NCI-H2081 treated with DMSO at 0.1 percent for 48 hours (cell line): Measurements from ENCODE around the gene TRIM62.

Source experiments
- DNase-seq: peaks from one replicate; lab custom pipeline; 2025; lab: John Stamatoyannopoulos, UW

TRIM62 gene

GRCh38 chr1:33181921-33182341, at the start of gene TRIM62:
TSS of gene TRIM62 (minus strand) at chr1:33182043. CDS start at chr1:33181432, 611 bp downstream.
- DNase-seq: peak; percentile 39

GRCh38 chr1:33231166-33231565, 49.3 kb upstream of the TRIM62 start:
- DNase-seq: no peak

GRCh38 chr1:33228935-33229487, 47.2 kb upstream of the TRIM62 start:
- DNase-seq: no peak

DNA sequence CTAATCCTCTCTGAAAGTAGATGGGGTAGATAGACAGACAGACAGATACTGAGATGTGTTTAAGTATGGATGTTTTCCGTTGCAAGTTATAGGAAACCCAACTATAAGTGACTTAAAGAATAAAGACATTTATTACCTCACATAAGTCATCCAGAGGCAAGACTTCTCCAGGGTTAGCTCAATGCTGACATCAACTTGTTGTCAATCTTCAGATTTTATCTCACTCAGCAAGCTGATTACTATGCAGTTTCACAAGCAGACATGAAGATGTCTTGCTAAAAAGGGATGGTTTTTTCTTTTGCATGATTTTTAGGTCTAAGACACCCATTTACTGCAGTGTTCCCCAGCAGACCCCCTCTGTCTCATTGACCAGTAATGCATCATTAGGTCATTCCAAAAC, 43.7 kb upstream of the TRIM62 start:
- DNase-seq: no peak

DNA sequence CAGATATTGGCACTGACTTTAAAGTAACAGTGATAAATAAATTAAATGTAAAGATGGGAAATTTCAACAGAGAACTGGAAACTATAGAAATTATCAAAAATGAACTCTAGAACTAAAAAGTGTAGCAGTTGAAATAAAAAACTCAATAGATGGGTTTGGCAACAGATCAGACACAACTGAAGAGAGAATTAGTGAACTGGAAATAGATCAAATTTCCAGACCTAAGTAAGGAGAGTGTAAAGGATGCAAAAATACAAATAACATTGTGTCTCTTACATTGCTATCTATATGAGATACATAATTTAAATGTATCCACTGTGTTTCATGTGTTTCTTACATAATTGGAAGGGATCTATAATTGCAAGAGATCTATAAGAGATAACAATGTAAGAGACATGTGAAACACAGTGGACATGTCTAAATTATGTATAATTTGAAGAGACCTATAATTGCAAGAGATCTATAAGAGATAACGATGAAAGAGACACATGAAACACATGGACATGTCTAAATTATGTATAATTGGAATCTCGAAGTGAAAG, 42.4 kb upstream of the TRIM62 start:
- DNase-seq: no peak

DNA sequence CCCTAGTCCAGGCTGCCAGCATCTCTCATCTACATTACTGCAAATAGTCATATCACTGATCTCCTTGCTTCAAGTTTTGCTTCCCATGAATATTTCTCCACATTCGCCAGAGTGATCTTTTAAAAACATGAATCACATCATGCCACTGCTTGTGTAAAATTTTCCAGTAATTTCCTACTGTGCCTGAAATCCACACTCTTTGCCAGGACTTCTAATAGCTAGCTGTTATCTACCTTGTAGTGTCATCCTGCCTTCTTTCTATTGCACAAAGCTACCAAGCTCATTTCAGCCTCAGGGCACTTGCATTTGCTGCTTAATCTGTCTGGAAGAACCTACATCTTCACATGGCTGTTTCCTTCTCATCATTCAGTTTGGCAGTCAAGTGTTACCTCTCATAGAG, 40.5 kb upstream of the TRIM62 start:
- DNase-seq: no peak

GRCh38 chr1:33221385-33221758, 39.5 kb upstream of the TRIM62 start:
- no peak for DNase-seq

- DNase-seq: no peak
These were observed 39.0 kb upstream of the TRIM62 start for GRCh38 chr1:33220676-33221384.

DNA sequence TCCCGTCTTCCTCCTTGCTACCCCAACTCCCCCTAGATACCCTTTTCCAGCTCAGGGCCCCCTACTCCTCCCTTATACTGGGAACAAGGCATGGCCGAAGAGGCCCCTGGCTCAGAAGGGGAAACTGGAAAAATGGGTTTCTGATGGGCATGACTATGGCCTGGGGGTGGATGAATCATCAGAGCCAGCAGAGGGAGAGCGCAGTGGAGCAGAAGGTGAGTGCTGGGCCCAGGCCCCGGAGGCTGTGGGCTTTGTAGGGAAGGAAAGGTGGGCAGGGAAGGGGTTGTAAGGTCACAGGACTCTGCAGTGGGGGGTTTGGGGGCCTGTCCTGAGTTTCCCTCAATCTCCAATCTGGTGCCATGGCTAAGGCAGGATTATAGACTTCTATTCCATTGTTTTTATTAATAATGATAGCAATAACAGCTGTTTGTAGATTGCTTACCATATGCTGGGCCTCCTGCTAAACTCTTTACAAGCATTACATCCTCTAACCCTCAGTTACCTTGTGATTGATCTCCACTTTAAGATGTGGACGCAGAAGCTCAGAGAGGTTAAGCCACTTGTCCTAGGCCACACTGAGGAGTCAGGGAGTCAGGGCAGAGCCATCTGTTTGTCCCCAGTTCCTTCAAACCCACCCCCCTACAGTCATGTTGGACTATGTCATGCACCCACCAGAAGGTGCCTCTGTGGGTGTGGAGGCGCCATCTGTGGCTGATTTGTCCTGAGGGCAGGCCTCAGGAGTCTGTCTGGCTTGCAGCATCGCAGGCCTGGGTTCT, 38.2 kb upstream of the TRIM62 start:
- no peak for DNase-seq

- no peak for DNase-seq
These were observed 30.1 kb upstream of the TRIM62 start for GRCh38 chr1:33211972-33212371.

GRCh38 chr1:33206340-33206739, 24.5 kb upstream of the TRIM62 start:
- no peak for DNase-seq

DNA sequence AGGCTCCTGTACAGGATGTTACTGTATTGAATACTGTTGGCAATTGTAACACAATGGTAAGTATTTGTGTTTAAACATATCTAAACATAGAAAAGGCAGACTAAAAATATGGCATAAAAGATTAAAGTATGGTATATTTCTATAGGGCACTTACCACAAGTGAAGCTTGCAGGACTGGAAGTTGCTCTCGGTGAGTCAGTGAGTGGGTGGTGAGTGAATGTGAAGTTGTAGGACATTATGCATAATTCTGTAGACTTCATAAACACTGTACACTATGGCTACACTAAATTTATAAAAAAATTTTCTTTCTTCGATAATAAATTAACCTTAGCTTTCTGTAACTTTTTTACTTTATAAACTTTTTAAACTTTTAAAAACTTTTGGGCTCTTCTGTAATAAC, 13.7 kb upstream of the TRIM62 start:
- no peak for DNase-seq

GRCh38 chr1:33191731-33192275, 10.0 kb upstream of the TRIM62 start:
- no peak for DNase-seq

- DNase-seq: no peak
These were observed 8.9 kb upstream of the TRIM62 start for GRCh38 chr1:33190701-33191100.

- DNase-seq: no peak
These were observed 6.9 kb upstream of the TRIM62 start for GRCh38 chr1:33188572-33189275.

DNA sequence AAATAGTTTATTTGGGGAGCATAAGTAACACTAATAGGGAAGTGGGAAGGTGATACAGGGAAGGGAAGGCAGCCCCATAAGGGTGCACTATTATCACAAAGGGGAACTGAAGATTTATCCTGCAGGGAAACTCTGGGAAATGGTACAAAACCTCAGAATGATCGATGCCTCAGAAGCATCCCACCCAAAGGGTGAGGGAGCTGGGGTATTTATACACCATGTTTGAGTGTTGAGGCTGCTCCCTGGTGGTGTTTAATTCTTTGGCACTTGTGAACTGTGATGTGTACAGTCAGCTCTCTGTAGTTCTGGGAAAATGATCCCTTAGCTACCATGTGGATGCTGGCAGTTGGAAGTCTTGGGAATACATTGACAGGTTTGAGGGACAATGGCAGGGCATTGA, 5.1 kb upstream of the TRIM62 start:
- DNase-seq: no peak

- no peak for DNase-seq
These were observed 3.7 kb upstream of the TRIM62 start for GRCh38 chr1:33185541-33185940.

DNA sequence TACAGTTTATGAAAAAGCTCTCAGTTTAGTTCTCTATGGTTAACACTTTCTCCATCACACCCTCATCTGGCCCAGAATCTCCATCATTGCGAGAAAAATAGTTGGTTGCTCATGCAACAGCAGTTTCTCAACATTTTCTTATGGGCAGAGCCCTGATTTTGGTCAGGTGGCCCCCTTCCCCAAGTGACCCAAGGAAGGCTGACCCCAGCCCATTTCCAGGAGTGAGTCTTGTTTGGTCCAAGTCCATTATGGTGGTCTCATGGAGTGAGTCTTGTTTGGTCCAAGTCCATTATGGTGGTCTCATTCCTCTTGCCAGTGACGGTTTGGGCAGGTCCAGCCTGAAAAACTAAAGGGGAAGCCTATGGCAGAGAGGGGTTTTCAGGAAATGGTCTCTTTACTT, 1.5 kb upstream of the TRIM62 start:
- DNase-seq: no peak

DNA sequence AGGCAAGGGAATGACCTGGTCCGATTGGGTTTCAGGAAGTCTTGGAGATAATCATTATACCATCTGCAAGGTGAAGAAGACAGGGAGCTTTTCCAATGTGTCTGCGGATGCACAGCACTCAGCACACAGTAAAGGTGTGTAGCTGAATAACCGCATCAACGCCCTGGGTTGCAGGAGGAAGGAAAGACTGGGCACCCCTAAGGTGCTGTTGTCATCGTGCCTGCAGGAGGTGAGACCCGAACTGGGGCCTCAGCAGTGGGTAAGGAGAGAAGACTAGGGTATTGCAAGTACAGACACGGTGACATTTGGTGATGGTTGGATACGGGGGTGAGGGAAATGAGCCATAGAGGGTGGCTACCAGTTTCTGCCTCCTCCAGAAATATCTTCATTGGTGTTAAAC, 1.1 kb upstream of the TRIM62 start:
- DNase-seq: no peak

DNA sequence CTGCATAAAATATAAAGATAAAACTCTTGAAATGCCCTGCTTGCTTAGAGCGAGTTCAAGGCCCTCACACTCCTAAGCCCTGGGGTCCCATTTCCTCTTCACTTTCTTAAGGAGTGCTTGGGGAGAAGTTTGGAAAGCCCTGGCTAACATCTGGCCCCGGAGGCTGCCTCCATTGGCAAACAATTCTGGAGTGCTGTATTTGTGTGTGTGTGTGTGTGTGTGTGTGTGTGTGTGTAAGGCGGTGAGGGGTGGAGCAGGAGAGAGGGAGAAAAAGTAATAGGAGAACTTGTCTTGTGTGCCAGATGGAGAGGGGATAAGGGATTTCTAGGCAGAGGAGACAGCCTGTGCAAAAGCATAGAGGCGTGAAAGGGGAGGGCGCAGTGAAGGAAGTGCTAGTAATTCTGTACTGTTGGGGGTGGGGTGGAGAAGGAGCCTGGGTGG, 578 bp upstream of the TRIM62 start:
- no peak for DNase-seq

DNA sequence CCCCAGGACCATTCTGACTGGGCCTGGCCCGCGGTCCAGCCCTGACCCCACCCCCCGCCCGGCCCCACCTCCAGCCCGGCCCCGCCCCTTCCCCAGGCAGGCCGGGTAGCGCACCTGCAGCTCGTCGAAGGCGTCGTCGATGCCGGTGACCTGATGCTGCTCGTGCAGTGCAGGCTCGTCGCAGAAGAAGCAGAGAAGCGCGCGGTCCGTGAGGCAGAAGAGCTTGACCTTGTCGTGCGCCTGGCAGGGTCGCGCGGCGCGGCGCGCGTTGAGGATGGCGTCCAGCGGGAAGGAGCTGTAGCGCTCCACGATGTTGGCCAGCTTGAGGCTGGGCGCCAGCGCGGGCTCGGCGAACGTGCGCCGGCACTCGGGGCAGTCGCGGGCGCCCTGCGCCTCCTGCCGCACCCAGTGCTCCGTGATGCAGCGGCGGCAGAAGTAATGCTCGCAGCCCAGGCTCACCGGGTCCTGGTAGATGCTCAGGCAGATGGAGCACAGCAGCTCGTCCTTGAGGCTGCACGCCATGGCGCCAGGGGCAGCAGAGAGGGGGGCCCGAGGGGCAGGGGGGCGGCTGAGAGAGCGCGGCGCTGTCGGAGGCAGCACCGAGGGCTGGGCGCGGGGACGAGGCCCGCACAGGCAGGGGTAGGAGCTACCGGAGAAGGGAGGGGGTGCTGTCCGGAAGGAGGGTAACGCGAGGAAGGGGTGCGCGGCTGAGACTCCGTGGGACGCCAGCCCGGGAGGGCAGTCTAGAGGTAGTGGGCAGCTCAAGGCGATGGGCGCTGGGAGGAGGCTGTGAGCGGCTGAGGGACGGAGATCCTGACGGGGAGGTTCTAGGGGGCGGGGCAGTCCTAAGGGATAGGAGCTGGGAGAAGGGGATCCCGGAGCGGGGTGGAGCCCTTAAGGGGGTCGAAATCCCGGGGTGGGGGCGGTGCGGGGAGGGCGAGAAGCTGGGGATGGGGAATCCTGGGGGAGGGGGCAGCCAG, 642 bp downstream of the TRIM62 start:
- peak; percentile 41 for DNase-seq
